AG09309 (cell line): ENCODE results near the gene GPR155.
"Not testable (repeated sequence)": the region's sequence is repeated elsewhere in the genome, so short reads cannot be mapped to it uniquely, and the experiment has no call there.

ENCODE experiments used
- DNase-seq: peaks from one replicate; pipeline ENCODE4 v3.0.0-alpha.2; 2010; ENCODE audit warnings: low read depth
- H3K4me3 ChIP-seq: 2 replicates; pipeline ENCODE4 v1.5.1; 2011; ENCODE audit warnings: mild to moderate bottlenecking, low read depth, low read length, moderate library complexity; ENCODE audit not compliant: control insufficient read depth
- CTCF ChIP-seq: IDR thresholded peaks from 2 replicates; pipeline ENCODE4 v1.5.1; 2011; ENCODE audit warnings: mild to moderate bottlenecking, low read depth, low read length, inconsistent platforms; ENCODE audit not compliant: insufficient read depth, control insufficient read depth; ENCODE audit errors: missing control alignments

Gene GPR155

GRCh38 chr2:174492963-174493431 is 6.2 kb upstream of the GPR155 start:
- H3K4me3 ChIP-seq: no peak overlapping the region
- no peak for TF ChIP-seq CTCF
- DNase-seq: no peak

GRCh38 chr2:174491947-174492346 is 5.1 kb upstream of the GPR155 start:
- H3K4me3 ChIP-seq: no peak overlapping the region

GRCh38 chr2:174490051-174490450 is 3.2 kb upstream of the GPR155 start:
- no peak for TF ChIP-seq CTCF
- no peak for DNase-seq
- no peak overlapping the region for H3K4me3 ChIP-seq

More at GRCh38 chr2:174491947-174492346, 5.1 kb upstream of the GPR155 start:
- DNase-seq: no peak
- no peak for TF ChIP-seq CTCF

- H3K4me3 ChIP-seq: not testable (repeated sequence)
Measured at GRCh38 chr2:174489520-174489919, 2.7 kb upstream of the GPR155 start.

GRCh38 chr2:174487820-174488162 is 962 bp upstream of the GPR155 start:
- no peak for TF ChIP-seq CTCF
- no peak for DNase-seq
- H3K4me3 ChIP-seq: peak overlapping the region; percentile 52

More at GRCh38 chr2:174489520-174489919, 2.7 kb upstream of the GPR155 start:
- not testable (repeated sequence) for DNase-seq

- DNase-seq: peak; percentile 88
- H3K4me3 ChIP-seq: peak overlapping the region; percentile 57
- no peak for TF ChIP-seq CTCF
Measured at GRCh38 chr2:174487108-174487819, 435 bp upstream of the GPR155 start.

GRCh38 chr2:174485788-174486562 is 854 bp downstream of the GPR155 start:
- no peak for TF ChIP-seq CTCF
- no peak for DNase-seq
- peak overlapping the region; percentile 57 for H3K4me3 ChIP-seq

GRCh38 chr2:174485045-174485444 is 1.8 kb downstream of the GPR155 start:
- not testable (repeated sequence) for DNase-seq, H3K4me3 ChIP-seq
